RWPE2 (cell line): ENCODE results near the gene AP3S2.

ENCODE experiments used
- ATAC-seq: fragments of 200-7000 bp; cut with Tn5 transposase; 3 replicates; pipeline ENCODE4 v1.9.1; 2021; ENCODE audit warnings: low read depth
- DNase-seq: peaks from one replicate; pipeline ENCODE4 v3.0.0-alpha.2; 2020; ENCODE audit warnings: low spot score
- H3K27ac ChIP-seq: fragments of 450-650 bp; 2 replicates; pipeline ENCODE4 v1.5.1; 2017; ENCODE audit warnings: mild to moderate bottlenecking; ENCODE audit not compliant: poor library complexity, severe bottlenecking
- H3K27me3 ChIP-seq: fragments of 250-450 bp; sonication (Bioruptor Pico); 2 replicates; pipeline ENCODE4 v1.5.1; 2021; ENCODE audit warnings: mild to moderate bottlenecking, moderate library complexity; ENCODE audit not compliant: insufficient read depth, poor library complexity, severe bottlenecking
- H3K36me3 ChIP-seq: fragments of 250-450 bp; sonication (Bioruptor Pico); 2 replicates; pipeline ENCODE4 v1.5.1; 2020; ENCODE audit warnings: low read depth, mild to moderate bottlenecking, moderate library complexity
- H3K4me1 ChIP-seq: fragments of 250-450 bp; sonication (Bioruptor Pico); 2 replicates; pipeline ENCODE4 v1.5.1; 2021; ENCODE audit warnings: mild to moderate bottlenecking, moderate library complexity; ENCODE audit not compliant: insufficient read depth, poor library complexity, severe bottlenecking
- H3K4me3 ChIP-seq: fragments of 250-450 bp; sonication (Bioruptor Pico); 2 replicates; pipeline ENCODE4 v1.5.1; 2021; ENCODE audit warnings: mild to moderate bottlenecking, moderate library complexity; ENCODE audit not compliant: severe bottlenecking
- H3K9me3 ChIP-seq: fragments of 250-450 bp; sonication (Bioruptor Pico); 2 replicates; pipeline ENCODE4 v1.5.1; 2021; ENCODE audit warnings: mild to moderate bottlenecking, moderate library complexity; ENCODE audit not compliant: severe bottlenecking
- TF ChIP-seq, protein P1 (sequence below): fragments of 450-650 bp; IDR thresholded peaks from one replicate; pipeline ENCODE4 v1.5.1; 2017; ENCODE audit warnings: mild to moderate bottlenecking, moderate library complexity; ENCODE audit not compliant: poor library complexity, severe bottlenecking

The AP3S2 gene

DNA sequence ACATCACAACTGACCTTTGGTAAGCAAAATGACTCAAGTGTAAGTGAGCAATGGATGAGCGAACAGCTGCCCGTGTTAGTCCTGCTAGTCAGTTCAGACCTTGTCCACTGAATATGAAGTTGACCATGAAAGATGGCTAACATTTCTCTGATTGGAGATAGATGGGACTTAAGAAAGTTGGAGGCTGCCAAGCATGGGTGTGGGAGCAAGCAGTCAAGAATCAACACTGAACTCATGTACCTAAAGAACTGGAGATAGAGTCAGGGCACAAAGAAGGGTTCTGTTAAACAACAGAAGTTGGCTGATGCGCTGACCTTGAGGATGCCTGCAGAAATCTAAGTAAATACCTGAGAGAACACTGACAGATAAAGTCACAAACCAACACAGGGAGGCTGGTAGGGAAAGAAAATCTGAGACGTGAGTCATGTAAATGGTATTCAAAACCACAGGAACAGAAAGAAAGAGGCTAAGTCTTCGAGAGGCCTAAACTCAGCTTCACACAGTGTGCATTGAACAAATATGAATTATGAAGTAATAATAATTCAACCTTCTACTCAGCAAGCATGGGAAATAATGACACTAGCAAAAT is 48.4 kb downstream of the AP3S2 start:
- DNase-seq: no peak
- ATAC-seq: peak; percentile 91
- H3K4me3 ChIP-seq: no peak overlapping the region
- no peaks in the 10 kb centered on the region for H3K27me3 ChIP-seq
- peaks cover 57% of the 10 kb centered on the region for H3K36me3 ChIP-seq
- no peaks in the 10 kb centered on the region for H3K9me3 ChIP-seq
- H3K4me1 ChIP-seq: peaks cover 43% of the 10 kb centered on the region
- TF ChIP-seq, protein P1, sequence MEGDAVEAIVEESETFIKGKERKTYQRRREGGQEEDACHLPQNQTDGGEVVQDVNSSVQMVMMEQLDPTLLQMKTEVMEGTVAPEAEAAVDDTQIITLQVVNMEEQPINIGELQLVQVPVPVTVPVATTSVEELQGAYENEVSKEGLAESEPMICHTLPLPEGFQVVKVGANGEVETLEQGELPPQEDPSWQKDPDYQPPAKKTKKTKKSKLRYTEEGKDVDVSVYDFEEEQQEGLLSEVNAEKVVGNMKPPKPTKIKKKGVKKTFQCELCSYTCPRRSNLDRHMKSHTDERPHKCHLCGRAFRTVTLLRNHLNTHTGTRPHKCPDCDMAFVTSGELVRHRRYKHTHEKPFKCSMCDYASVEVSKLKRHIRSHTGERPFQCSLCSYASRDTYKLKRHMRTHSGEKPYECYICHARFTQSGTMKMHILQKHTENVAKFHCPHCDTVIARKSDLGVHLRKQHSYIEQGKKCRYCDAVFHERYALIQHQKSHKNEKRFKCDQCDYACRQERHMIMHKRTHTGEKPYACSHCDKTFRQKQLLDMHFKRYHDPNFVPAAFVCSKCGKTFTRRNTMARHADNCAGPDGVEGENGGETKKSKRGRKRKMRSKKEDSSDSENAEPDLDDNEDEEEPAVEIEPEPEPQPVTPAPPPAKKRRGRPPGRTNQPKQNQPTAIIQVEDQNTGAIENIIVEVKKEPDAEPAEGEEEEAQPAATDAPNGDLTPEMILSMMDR: no peak
- peak overlapping the region; percentile 96 for H3K27ac ChIP-seq

DNA sequence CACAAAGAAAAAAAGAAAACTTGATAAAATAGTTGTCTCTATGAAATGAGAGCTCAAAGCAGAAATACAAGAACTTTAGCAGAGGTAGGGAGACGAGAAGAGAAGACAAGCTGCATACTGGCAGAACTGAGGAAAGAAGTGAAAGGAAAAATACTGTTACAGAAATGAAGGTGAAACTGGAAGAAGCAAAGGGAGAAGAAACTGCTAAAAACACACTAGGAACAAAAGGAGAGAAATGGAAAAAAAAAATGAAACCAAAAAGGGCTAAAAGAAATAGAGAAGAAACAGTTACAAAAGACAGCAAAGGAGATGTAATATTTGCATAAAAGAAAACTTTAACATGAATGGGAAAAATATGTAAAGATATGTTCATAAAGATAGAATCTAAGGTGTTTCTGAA is 51.8 kb downstream of the AP3S2 start:
- Histone ChIP-seq H3K27me3 (no peaks in the 10 kb centered on the region), H3K36me3 (peaks cover 49% of the 10 kb centered on the region), H3K9me3 (no peaks in the 10 kb centered on the region), H3K27ac (peak overlapping the region; percentile 5), H3K4me3 (no peak overlapping the region), H3K4me1 (peaks cover 34% of the 10 kb centered on the region)
- DNase-seq (no peak), ATAC-seq (no peak)
- TF ChIP-seq, protein P1: no peak

DNA sequence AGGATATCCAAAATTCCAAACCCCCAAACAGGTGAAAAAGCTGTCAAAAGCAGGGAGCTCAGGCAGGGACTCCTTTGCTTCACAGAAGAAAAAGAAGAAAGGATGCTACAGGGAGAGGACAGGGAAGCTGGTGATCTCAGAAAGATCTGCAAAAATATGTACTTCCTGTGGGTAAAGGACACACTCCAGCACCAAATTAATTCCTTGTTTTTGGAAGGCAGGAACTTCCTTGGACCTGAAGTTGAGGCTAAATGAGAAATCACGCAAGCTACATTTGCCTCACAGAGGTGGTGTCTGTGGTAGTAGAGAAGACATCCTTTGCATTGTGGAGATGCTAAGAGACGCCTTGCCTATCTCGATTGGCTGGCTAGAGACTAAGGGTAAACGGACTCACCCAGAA is 52.5 kb downstream of the AP3S2 start:
- Histone ChIP-seq H3K27ac (peak overlapping the region; percentile 5), H3K9me3 (no peaks in the 10 kb centered on the region), H3K27me3 (no peaks in the 10 kb centered on the region), H3K4me1 (peaks cover 39% of the 10 kb centered on the region), H3K4me3 (no peak overlapping the region), H3K36me3 (peaks cover 52% of the 10 kb centered on the region)
- no peak for ATAC-seq
- TF ChIP-seq, protein P1: no peak
- DNase-seq: no peak

GRCh38 chr15:89839167-89839810 is 54.5 kb downstream of the AP3S2 start:
- ATAC-seq (no peak), DNase-seq (no peak)
- no peak overlapping the region for H3K27ac ChIP-seq

More at GRCh38 chr15:89839167-89839810, 54.5 kb downstream of the AP3S2 start:
- Histone ChIP-seq H3K4me3 (no peak overlapping the region), H3K9me3 (no peaks in the 10 kb centered on the region), H3K4me1 (peaks cover 26% of the 10 kb centered on the region), H3K36me3 (peaks cover 72% of the 10 kb centered on the region), H3K27me3 (no peaks in the 10 kb centered on the region)
- TF ChIP-seq, protein P1: no peak
